RWPE2 (cell line): ENCODE measurements around the gene CASP2.

ENCODE experiments used
- ATAC-seq: fragments of 200-7000 bp; cut with Tn5 transposase; 3 replicates; pipeline ENCODE4 v1.9.1; 2021; ENCODE audit warnings: low read depth
- DNase-seq: peaks from one replicate; pipeline ENCODE4 v3.0.0-alpha.2; 2020; ENCODE audit warnings: low spot score
- H3K27ac ChIP-seq: fragments of 450-650 bp; 2 replicates; pipeline ENCODE4 v1.5.1; 2017; ENCODE audit warnings: mild to moderate bottlenecking; ENCODE audit not compliant: poor library complexity, severe bottlenecking
- H3K27me3 ChIP-seq: fragments of 250-450 bp; sonication (Bioruptor Pico); 2 replicates; pipeline ENCODE4 v1.5.1; 2021; ENCODE audit warnings: mild to moderate bottlenecking, moderate library complexity; ENCODE audit not compliant: insufficient read depth, poor library complexity, severe bottlenecking
- H3K36me3 ChIP-seq: fragments of 250-450 bp; sonication (Bioruptor Pico); 2 replicates; pipeline ENCODE4 v1.5.1; 2020; ENCODE audit warnings: low read depth, mild to moderate bottlenecking, moderate library complexity
- H3K4me1 ChIP-seq: fragments of 250-450 bp; sonication (Bioruptor Pico); 2 replicates; pipeline ENCODE4 v1.5.1; 2021; ENCODE audit warnings: mild to moderate bottlenecking, moderate library complexity; ENCODE audit not compliant: insufficient read depth, poor library complexity, severe bottlenecking
- H3K4me3 ChIP-seq: fragments of 250-450 bp; sonication (Bioruptor Pico); 2 replicates; pipeline ENCODE4 v1.5.1; 2021; ENCODE audit warnings: mild to moderate bottlenecking, moderate library complexity; ENCODE audit not compliant: severe bottlenecking
- H3K9me3 ChIP-seq: fragments of 250-450 bp; sonication (Bioruptor Pico); 2 replicates; pipeline ENCODE4 v1.5.1; 2021; ENCODE audit warnings: mild to moderate bottlenecking, moderate library complexity; ENCODE audit not compliant: severe bottlenecking
- CTCF ChIP-seq: fragments of 450-650 bp; IDR thresholded peaks from one replicate; pipeline ENCODE4 v1.5.1; 2017; ENCODE audit warnings: mild to moderate bottlenecking, moderate library complexity; ENCODE audit not compliant: poor library complexity, severe bottlenecking

The CASP2 gene

GRCh38 chr7:143354376-143354775, 66.2 kb downstream of the CASP2 start:
- Histone ChIP-seq H3K4me3 (no peak overlapping the region), H3K27ac (no peak overlapping the region), H3K36me3 (no peaks in the 10 kb centered on the region), H3K27me3 (no peaks in the 10 kb centered on the region), H3K4me1 (no peaks in the 10 kb centered on the region), H3K9me3 (no peaks in the 10 kb centered on the region)
- TF ChIP-seq CTCF: no peak
- DNase-seq: no peak
- ATAC-seq: no peak

- H3K9me3 ChIP-seq: no peaks in the 10 kb centered on the region
- ATAC-seq (no peak), DNase-seq (no peak)
- H3K4me3 ChIP-seq: no peak overlapping the region
- no peaks in the 10 kb centered on the region for H3K4me1 ChIP-seq
- no peak overlapping the region for H3K27ac ChIP-seq
- no peak for TF ChIP-seq CTCF
- H3K36me3 ChIP-seq: no peaks in the 10 kb centered on the region
- no peaks in the 10 kb centered on the region for H3K27me3 ChIP-seq
These were observed 66.8 kb downstream of the CASP2 start for GRCh38 chr7:143354965-143355364.

GRCh38 chr7:143355450-143356385, 67.6 kb downstream of the CASP2 start:
- no peak for TF ChIP-seq CTCF
- H3K4me1 ChIP-seq: no peaks in the 10 kb centered on the region
- H3K9me3 ChIP-seq: no peaks in the 10 kb centered on the region
- peaks cover 7% of the 10 kb centered on the region for H3K27me3 ChIP-seq
- no peak for ATAC-seq
- no peaks in the 10 kb centered on the region for H3K36me3 ChIP-seq
- no peak for DNase-seq
- H3K27ac ChIP-seq: no peak overlapping the region
- no peak overlapping the region for H3K4me3 ChIP-seq

GRCh38 chr7:143356414-143357050, 68.4 kb downstream of the CASP2 start:
- no peak overlapping the region for H3K4me3 ChIP-seq
- H3K4me1 ChIP-seq: no peaks in the 10 kb centered on the region
- no peak for DNase-seq
- no peak overlapping the region for H3K27ac ChIP-seq
- H3K36me3 ChIP-seq: no peaks in the 10 kb centered on the region
- peaks cover 13% of the 10 kb centered on the region for H3K27me3 ChIP-seq
- no peaks in the 10 kb centered on the region for H3K9me3 ChIP-seq
- ATAC-seq: no peak
- TF ChIP-seq CTCF: no peak
